HG03342 (cell line): ENCODE results near the gene TSC22D3.

Experiments
- ATAC-seq: cut with Tn5 transposase; IDR thresholded peaks from one replicate; pipeline ENCODE4 v1.9.1; 2021; ENCODE audit warnings: mild to moderate bottlenecking, moderate library complexity; ENCODE audit not compliant: unreplicated experiment

TSC22D3 gene

DNA sequence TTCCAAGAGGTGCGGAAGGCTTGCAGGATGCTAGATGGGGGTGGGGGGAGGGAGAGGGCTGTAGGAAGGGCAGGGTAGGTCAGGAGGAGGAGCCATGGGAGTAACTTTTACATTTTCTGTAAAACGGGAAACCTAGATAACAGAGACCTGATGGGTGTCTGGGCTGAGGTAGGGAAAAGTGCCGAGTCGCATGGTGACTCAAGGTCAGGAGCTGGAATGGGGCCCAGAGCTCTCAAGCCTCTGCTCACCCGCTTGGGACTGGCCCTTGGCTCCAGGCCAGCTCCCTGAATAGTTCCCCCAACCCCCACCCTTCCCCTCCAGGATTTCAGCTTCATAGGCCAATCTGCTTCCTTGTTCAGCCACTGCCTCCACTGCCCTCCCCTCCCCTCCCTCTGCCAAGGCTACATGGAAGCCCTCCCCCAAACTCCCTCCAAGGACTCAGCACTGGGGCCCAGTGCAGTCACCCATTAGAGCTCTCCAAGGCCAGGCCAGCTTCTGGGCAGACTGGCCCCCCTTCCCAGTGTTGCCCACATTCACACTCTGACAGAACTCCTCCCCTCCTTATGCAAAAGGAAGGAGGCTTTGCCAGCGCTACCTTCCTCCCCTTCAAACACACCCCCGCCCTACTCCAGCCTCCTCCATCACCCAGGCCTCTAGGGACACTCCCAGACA is 43.6 kb downstream of the TSC22D3 start:
- ATAC-seq: no peak

DNA sequence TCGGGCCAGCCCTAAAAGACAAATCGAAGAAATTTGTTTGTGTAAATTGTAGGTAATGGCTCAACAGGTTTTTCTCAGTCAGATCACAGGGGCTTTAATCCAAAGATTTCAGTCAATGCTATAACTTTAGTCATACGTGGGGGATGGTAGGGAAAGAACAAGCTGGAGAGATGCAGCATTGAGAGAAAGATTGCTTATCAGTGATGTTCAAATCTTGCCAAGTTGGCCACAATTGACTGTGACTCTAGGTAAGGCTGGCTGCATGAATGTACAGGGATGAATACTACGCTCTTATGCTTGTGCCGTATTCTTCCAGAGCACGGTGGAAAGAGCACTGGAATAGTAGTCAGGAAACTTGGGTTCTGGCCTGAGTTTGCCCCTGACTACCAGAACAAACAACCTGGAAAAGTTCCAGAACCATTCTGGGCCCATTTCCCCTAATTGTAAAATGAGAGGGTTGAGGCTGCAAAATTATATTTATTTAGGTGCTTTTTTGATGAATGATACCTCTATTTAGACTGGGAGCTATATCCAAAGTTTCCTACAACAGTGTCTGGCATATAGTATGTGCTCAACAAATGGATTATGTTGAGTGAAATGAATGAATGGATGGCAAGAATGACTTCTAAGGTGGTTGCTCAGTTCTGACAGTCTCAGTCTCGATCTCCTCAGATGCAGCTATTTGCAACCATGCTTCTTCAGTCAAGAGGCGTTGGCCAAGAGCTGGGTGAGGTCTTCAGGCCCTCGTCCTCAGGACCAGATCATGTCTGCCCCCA is 44.4 kb downstream of the TSC22D3 start:
- ATAC-seq: no peak

DNA sequence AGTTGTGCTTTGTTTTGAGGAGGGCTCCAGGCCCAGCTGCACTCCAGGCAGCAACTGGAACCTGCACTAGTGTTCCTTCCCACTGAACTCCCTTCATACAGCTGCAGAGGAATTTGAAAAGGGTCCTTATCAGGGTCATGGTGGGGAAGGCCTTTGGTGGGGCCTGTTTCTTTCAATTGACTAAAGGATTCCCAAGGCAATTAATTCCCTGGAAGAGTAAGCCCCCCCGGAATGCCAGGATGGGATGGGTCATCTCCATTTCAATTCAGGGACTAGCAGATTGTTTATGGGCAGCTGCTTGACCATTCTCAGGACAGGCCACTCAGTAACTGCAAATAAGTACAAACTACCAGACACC is 45.3 kb downstream of the TSC22D3 start:
- ATAC-seq: no peak

DNA sequence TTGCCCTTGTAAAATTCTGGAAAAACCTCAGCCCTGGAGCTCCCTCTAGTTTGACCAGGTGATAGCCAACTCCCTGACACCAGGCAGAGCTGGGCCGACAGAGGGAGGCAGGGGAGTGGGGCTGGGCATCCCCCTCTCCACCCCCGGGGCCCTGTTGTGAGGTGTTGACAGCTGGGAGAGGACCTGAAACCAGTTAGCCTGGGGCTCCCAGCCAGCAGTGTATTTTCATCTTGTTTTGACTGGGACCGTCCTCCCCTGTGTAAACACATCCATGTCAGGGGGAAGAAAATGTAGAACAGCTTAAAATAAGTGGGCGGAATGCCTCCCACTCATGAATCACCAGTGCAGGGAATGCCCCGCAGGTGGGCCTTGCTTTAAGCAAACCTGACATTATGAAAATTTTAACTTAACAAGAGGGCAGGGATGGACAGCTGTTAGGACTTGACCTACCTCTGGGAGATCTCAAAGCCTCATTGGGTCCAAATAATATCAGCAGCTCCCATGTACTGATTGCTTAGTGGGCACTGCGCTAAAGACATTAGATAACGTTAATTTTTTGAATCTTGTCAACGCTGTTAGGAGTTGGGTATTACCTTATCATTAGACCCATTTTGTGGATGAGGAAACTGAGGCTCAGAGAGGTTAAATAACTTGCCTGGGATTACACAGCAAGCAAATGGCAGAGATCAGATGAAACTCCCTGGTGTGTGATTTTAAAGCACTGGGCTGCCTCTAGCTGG is 45.9 kb downstream of the TSC22D3 start:
- ATAC-seq: peak; percentile 74

DNA sequence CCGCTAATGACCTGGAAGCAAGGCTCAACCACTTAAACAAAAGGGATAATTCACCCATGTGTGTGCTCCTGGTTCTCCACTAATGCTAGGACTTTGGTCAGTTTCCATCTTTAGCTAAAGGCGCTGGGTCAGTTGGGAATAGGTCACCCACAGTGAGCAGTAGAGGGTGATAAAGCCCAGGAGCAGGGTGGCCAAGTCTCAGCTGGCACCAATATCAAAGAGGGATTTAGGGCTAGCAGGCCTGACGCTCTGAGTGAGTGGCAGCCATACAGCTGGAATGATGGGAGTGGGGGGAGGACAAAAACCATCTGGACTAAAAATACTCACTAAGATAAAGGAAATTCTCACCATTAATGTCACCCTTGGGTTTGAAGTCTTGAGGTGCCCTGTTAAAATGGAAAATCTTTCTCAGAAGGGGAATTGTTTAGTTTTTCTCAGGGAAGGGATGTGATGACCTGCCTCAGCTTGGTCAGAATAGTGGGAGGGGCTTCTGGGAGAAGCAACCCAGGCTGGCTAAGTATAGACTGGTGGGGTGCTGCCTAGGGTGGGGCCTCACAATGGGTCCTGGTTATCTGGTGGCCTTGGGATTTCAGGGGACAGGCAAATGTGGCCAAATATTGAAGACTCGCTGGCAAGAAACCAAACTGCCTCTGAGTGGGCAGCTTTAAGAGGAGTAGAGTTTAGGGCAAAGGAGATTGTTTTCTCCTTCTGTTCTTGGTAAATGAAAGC is 47.1 kb downstream of the TSC22D3 start:
- ATAC-seq: no peak

DNA sequence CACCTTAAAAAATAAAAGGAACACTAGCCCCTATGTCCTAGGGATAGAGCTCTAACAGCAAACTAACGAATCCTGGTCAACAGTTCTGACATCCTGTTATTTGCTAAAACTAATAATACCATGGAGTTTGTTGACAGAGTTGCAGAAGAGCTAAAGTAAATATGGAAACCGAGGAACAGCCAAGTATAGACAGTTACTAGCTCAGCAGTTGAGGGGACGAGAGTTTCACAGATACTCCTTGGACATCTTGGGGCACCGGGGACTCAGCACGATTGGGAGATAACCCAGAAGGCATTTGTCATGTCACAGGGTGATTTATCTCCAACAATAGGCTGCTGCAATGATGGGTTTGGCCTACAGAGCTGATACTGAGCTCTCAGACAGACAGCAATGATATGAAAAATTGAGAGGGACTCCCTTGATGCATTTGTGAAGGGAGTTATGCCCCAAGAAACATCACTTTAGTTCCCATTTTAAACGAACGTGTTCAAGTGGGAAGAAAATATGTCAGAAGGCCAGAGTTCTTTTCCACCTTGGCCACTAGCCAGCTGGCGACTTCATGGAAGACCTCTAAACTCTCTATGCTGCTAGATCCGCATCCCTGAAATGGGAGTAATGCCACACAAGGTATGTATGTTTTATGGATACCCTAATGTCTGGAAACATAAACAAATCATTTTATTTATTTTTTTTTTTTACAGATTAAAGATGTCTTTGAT is 48.6 kb downstream of the TSC22D3 start:
- ATAC-seq: no peak

DNA sequence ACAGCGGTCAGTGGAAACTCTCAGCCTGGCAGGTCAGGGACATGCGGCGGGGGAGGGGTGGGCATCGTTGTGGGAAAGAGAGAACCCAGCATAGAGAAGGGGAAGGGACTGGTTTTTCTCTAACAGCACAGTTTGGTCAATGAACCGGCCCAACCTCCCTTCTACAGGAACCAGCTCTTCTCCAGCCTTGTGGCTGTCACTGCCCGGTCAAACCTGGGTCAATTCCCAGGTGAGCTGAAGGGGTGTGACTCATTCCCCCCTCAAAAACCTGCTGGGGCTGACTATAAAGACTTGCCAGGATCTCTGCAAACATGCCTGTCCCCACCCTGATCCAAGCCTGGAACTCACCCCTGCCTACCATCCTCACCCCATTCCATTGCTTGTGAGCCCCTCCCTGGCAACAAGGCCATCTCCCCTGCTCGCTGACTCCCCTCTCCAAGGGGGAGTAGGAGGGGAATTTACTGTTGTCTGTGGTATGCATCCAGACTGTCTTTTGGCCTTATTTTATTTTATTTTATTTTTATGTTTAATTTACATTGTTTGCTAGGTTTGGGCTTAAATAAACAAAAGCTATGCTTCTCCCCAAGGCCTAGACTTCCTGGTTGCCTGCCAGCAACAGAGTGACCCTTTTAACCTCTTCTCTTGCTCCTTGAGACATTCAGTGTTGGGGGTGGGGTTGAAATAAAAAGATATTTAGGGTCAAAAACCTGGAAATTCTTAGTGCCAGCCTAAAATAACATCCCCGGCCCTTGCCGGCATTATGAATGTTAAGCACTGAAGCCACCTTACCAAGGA is 49.6 kb downstream of the TSC22D3 start:
- ATAC-seq: no peak

DNA sequence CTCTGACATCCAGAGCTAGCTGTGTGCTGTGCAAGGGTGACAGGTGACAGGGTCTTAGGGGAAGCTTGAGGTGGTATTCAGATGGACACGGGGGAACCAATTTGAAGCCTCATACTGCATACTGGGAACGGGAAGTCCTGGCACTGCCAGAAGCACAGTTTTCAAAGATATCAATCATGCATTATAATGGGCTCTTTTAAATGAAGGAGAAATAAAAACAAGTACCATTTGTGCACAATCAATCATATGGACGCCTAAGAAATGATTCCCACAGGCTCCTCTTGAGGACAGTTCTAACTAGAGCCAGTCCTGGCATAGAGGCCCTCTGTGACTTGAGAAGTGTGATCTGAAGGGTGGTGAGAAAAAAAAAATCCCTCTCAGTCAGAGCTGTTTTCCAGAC is 50.9 kb downstream of the TSC22D3 start:
- no peak for ATAC-seq

DNA sequence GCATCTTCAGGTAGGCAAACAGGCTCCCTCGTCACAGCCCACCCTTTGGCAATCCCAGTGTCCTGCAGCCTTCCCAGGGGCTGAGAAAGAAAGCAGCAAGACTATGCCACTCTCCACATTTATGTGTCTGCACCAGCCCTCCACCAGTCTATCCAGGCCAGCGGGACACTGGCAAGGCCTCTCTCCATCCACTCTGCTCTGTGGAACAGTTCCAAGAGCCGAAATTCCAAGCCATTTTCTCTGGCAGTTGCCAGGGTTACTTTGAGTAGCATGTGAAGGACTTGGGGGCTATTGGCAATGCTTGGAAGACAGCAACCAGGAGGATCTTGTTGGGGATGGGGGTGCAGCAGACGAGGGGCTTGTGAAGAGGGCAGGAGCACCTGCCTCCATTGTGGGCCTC is 52.1 kb downstream of the TSC22D3 start:
- ATAC-seq: no peak

DNA sequence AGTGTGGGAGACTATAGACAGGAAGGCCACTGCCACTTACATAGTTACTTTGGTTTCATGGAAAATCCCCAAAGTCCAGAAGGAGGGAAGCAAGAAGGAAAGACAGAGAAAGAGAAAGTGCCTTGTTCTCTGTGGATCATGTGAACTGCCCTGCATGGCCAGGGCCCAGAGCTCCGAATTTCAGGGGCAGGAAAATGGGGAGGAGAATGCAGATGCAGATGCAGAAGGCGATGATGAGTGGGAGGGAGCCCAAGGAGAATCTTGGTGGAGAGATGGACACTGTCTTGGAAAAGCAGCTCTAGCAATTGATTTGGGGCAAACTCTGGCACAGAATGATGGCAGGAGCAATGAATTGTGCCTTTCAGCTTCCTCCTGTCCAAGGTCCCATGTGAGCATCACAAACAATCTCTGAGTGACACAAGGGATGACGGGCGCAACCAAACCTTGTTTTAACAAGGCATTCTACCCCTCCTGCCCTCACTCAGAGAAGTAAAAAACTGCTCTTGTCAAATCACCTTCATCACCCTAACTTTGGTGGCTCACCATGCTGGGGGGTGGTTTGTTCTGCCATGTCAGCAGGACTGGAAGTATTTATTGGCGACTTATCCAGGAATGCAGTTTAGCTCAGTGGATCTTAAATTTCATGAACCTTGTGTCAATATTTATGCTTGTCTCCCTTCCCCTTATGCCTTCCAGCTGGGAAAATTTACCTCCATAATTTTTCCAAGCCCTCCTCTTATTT is 53.5 kb downstream of the TSC22D3 start:
- ATAC-seq: no peak

DNA sequence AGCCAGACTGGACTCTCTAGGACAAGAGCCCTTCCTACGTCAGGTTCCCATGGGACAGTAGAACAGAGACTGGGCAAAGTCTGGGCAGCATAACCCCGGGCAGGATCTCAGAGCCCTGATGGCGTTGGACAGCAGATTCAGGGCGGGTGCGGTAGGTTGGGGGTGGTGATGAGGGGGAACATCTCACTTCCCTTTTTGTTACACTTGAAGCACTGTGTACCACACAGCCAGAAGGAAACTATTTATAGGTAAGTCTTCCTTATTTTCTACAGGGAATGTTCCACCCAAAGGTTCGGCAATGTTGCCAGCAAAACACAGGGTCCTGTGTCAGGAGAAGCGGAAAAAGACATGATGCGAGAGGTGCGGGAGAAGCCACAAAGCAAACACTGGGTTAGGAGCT is 54.3 kb downstream of the TSC22D3 start:
- peak; percentile 47 for ATAC-seq

DNA sequence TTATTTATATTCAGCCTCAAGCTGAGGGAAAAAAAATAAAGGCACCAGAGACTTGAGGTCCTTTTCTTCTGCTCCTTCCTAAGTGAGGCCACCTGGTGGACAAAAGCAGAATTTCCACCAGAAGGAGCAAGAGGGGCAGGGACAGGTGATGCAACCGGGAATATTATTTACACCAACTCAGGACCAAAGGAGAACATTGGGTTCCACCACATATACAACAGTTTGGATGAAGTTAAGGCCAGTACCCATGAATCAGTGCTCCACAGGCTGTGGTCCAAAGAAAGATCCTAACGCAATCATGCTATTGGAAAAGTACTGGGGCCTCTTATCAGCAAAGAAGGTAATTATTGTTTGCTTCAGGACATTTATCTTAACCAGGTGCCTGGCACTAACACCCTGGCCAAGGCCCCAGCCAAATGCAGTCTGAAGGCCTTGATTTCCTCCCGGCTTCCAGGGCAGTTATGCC is 57.4 kb downstream of the TSC22D3 start:
- ATAC-seq: no peak

DNA sequence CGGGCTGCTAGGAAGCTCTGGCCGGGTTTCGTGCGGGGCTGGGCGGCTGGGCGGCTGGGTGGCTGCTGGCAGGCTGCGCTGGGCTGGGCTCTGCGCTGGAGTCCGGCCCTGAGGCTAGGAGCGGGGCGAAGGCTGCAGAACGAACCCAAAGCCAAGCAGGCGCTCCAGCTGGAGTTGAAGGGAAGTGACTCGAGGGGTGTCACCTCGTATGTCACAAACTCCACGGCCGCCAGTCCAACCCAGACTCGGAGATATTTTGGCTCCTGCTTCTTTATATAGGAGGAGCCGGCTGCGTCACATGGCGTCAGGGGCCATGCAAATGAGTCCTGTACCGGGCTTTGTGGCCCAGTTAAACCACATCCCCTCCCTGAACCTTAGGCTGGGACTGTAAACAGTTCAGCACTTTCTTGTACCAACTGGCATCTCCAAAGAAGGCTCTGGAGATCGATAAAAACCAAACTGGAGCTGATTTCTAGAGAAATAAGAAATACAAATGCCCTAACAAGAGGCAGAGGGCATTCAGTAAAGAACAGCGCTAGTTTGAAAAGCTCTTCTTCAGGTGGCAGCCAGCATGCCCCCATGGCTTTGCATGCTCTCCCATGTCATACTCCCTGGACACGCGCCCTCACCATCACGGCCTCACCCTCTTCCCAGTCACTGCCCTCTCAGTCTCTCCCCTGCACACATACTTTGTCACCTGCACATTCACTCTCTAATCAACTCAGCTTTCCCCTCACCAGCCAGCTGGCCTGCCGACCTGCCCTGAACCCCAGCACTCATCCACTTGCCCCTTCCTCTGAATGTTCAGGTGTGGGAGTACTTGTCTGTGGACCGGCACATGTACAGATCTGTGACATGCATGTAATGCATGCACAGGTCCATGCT is 58.5 kb downstream of the TSC22D3 start:
- peak; percentile 51 for ATAC-seq

DNA sequence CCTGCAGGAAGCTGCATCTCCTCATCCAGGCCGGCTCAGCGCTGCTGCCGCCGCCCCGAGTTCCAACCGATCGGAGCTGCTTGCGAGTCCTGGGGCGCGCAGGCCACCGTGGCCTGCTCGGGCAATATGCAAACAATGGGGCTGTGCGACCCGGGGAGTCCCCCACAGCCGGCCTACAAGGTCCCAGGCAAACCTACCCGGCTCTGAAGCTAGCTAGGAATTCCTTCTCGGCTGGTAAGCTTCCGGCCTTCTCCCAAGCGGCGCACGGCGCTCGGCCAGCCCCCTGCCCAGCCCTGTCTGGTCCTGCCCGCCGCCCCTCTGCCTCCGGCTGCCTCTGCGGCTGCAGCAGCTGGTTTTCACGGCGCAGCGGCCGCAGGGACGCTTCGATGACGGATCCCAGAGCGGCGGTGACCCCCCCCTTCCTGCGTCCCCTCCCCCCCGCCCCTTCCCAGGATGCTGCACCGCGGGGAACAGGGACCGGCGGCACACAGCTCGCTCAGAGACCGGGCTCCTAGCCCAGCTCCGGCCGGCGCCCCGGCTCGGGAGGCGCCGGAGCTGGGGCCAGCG is 59.4 kb downstream of the TSC22D3 start:
- no peak for ATAC-seq

DNA sequence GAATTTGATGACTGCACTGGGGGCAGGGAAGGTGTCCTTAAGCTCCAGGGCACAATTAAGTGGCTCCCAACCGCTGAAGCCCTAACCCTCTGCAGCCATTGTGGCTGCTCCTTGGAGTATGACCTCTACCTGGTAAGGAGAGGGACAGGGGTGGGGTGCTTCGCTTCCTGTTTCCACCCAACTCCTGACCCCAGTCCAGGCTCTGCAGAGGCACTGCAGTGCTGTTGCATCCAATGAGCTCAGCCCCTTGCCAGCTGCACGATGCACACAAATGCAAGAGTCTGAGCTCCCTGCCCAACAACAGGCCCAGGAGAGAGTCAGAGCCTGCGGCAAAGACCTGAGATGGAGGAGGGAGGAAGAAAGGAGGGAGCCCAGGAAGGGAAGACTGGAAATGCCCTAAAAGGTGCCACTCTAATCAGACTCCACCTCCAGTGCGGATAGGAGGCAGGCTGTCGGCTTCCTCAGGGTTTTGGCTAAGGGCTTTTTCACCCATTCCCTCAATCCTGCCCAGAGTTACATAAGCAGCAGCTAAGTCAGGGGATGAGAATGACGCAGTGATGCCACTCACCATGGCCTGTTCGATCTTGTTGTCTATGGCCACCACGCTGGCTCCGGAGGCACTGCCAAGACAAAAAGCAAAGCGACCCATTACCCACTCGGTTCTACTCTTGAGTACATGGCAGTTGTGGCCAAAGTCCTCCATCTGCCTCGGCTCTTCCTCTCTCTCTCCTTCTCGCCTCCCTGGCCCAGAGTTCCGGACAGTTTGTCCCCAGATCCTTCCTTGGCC is 60.1 kb downstream of the TSC22D3 start:
- no peak for ATAC-seq

DNA sequence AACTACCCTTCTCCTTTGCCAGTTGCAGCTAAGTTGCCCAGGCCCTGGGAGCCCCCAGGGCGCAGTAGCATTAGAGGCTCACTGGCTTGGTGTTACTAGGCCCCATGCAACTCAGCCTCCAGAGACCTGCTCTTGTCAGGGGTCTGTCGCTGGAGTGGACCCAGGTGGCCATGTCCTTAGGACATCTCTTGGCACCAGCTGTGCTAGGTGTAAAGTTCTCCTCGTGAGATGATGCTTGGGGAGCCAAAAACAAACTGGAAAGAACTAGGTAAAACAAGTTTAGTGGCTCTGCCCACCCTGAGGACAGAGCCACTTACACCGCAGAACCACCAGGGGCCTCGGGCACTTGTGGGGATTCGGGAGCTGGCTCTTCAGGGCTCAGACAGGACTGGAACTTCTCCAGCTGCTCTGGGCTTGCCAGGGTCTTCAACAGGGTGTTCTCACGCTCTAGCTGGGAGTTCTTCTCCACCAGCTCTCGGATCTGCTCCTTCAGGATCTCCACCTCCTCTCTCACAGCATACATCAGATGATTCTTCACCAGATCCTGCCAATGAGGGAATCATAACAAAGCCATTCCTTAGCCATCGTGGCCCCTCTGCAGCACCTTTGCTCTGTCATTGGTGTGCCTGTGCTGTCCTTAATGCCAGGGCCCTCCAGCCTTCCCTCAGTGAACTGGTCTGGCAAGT is 61.2 kb downstream of the TSC22D3 start:
- no peak for ATAC-seq
